HG03135 (cell line): ENCODE measurements around the gene TMEM232.

ENCODE experiments used
- ATAC-seq: cut with Tn5 transposase; IDR thresholded peaks from one replicate; pipeline ENCODE4 v1.9.1; 2021; ENCODE audit warnings: mild to moderate bottlenecking, moderate library complexity; ENCODE audit not compliant: unreplicated experiment

Gene TMEM232

DNA sequence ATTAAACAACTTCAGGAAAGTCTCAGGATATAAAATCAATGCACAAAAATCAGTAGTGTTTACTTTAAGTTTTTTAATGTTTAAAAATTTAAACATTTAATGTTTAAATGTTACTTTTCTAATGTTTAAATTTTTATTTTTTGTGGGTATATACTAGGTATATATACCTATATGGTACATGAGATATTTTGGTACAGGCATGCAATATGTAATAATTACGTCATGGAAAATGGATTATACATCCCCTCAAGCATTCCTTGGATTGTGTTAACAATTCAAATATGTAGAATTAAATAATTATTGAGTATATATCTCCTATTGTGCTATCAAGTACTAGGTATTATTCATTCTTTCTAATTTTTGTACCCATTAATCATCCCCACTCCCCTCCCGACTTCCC, 291.3 kb downstream of the TMEM232 start:
- no peak for ATAC-seq

DNA sequence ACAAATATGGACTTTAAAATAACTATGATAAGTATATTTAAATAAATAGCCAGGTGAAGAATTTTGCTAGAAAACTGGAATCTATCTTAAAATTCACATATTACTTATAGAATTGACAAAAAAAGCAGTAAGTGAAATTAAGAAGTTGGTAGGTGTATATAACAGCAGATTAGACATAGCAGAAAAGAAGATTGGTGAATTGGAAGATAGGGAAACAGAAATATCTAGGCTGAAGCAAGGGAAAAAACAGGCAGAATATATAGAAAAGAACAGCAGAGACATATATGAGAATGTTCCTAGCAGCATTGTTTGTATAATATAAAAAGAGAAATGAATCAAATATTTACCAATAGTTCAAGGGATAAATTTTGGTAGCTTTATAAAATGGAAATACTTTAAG, 294.9 kb downstream of the TMEM232 start:
- no peak for ATAC-seq

DNA sequence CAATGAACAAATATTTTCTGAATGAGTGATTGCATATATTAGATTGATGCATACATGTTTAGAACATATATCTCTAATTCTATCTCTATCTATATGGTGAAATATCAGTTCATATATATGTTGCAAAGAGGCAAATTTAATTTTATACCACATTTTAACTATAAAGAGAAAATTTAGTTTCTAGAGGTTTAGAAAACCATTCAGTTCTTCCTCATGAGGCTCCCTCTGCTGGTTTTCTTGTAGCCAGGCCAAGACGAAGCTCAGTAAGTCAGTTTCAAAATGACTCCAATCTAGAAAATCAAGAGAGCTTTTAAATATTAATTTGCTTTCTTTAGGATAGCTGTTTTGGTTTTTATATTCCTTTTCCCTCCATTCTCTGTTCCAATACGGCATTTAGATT, 312.1 kb downstream of the TMEM232 start:
- no peak for ATAC-seq

DNA sequence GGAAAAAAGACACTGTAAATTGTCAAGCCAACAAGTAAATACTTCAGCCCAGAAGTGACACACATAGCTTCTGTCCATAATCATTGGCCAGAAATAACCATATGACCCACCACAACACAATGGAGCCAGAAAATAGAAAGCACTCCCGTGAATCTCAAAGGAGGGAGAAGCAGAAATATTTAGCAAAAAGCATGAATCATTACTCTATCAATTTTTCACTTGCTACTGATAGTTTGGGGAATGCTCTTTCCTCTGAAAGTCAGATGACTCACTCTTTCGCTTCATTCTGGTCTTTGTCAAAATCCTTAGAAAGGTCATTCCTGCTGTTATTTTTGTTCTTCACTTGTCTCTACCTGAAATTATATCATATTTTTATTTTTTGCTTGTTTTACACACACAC, 312.6 kb downstream of the TMEM232 start:
- ATAC-seq = no peak

GRCh38 chr5:110409571-110409970, 316.9 kb downstream of the TMEM232 start:
- ATAC-seq = no peak

DNA sequence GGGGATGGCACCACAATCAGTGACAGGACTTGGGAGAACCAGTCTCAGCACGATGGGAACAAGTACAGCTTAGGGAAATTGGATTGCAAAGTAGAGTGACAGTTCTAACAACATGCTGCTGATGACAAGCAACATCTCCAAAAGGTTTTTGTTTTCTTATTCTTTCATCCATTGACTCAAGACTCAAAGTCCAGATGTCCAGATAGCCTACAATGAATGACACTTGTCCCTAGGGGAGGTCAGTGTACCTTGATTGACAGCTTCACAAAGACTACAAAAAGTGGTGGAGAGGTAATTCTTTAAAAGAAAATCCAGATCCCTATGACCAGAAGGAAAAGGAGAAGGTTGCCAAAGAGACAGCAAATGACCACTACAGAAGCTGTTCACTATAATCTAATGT, 323.9 kb downstream of the TMEM232 start:
- ATAC-seq = no peak

GRCh38 chr5:110401881-110402280, 324.6 kb downstream of the TMEM232 start:
- no peak for ATAC-seq

DNA sequence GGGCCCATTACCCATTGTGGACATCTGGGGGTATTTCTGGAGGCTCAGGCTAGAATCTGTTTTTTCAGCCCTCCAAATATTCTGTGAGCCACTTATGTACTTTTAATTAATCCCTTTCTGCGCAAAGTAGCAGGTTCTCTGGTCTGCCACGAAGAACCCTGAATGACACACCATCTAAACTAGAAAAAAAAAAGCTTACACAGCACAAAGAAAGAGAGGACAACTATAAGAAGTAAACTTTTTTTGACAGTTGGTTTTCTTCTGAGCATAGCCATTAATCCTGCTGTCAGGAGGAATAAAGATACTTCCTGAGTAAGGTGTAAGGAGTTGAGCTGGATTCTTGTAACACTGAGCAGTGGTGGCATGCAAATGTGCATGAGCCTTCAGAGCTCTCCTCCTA, 327.5 kb downstream of the TMEM232 start:
- ATAC-seq = no peak

GRCh38 chr5:110397281-110397680, 329.2 kb downstream of the TMEM232 start:
- ATAC-seq = no peak

- ATAC-seq = no peak
These were observed 339.7 kb downstream of the TMEM232 start for GRCh38 chr5:110386782-110387181.

GRCh38 chr5:110383231-110383630, 343.2 kb downstream of the TMEM232 start:
- ATAC-seq = no peak

DNA sequence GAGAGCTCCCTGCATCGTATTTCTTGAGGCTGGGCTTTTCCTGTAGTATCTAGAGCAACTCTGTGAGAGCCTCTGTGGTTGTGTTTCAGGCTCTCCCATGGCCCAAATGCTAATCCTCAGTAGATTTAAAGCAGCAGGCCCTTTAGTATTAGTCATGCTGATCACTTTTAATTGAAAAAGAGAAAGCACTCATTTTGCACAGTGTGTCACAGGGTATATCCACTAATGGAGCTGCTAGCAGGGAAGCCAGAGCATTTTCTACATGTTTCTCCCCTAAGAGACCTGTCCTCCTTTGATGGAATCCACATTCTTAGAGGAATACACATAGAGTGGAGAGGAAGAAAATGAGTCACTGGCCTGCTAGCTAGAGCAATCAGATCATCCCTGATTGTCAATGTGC, 348.5 kb downstream of the TMEM232 start:
- ATAC-seq = no peak

GRCh38 chr5:110377361-110377760, 349.1 kb downstream of the TMEM232 start:
- ATAC-seq = no peak

DNA sequence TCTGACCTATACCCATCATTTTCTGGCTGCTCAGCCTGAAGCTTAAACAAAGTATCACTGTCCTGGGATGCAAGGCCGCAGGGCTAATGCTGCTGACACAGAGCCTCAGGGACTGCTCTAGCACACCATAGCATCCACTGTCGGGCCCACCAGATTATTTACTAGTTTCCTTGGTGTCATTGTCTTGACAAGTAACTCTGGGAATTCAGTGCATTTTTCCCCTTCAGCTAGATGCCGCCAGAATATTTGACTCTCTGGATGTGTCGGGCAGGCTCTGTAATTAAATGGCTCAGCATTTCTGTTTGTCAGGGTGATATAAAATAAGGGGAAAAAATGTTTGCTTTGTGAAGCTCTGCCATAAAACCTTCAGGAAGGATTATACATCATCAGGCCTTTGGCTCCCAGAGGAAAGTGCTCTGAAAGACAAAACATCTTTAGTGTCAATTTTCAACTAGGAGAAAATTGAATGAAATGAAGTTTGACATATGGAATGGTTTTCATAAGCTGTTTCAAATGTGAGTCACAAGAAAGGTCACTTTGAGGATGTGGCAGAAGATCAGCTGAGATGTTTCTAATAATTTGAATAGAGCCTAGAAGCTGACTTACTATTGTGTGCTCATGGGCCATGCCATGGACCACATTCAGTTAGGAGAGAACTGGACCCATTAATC, 350.1 kb downstream of the TMEM232 start:
- ATAC-seq = no peak

DNA sequence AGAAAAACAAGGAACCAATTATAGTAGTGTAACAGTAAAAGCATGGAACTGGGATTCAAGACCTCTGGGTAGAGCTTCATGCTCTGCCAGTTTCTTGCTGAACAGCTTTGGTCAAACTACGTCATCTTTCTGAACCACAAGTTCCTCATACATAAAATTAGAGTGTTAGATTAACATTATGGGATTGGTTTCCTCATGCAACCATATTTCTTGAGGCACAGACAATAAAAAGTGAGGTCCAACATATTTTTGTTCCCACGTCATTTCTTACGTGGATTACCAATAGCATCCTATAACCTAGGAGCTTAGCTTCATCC, 354.8 kb downstream of the TMEM232 start:
- peak; percentile 94 for ATAC-seq

- ATAC-seq = no peak
These were observed 355.3 kb downstream of the TMEM232 start for GRCh38 chr5:110371011-110371724.
